Testis (tissue), 3 donors: ENCODE measurements around the gene DYRK3. TPM values are rescaled to one million over a fixed set of nuclear protein-coding genes. Genes with fewer than 3 reads are reported as not detected.

Experiments used
- DNase-seq: peaks from one replicate; pipeline ENCODE4 v3.0.0-alpha.2; 2019
- H3K27ac ChIP-seq, 2 donors: fragments of 200-600 bp; sonication (generic); one replicate each; pipeline ENCODE4 v1.5.1; 2019
- H3K27me3 ChIP-seq: fragments of 200-600 bp; sonication (generic); one replicate; pipeline ENCODE4 v1.5.1; 2019
- H3K36me3 ChIP-seq: fragments of 200-600 bp; sonication (generic); one replicate; pipeline ENCODE4 v1.5.1; 2017; ENCODE audit warnings: low read depth; ENCODE audit errors: missing control alignments
- H3K4me1 ChIP-seq: fragments of 200-600 bp; sonication (generic); one replicate; pipeline ENCODE4 v1.5.1; 2019
- H3K4me3 ChIP-seq, 2 donors: fragments of 200-600 bp; sonication (generic); one replicate each; pipeline ENCODE4 v1.5.1; 2017 to 2019
- H3K9me3 ChIP-seq: fragments of 200-600 bp; sonication (generic); one replicate; pipeline ENCODE4 v1.5.1; 2017
- CTCF ChIP-seq, 3 experiments: fragments of 450-650 bp in 2 of 3; fragments of 200-600 bp in 1 of 3; sonication (generic) in 1 of 3; IDR thresholded peaks; one replicate each; pipeline ENCODE4 v1.5.1; 2016 to 2019; ENCODE audit warnings: antibody characterized with exemption in 3 of 3, mild to moderate bottlenecking in 2 of 3, moderate library complexity in 1 of 3
- POLR2A ChIP-seq: fragments of 450-650 bp; IDR thresholded peaks from one replicate; pipeline ENCODE4 v1.6.1; 2017; ENCODE audit warnings: antibody characterized with exemption, mild to moderate bottlenecking, moderate library complexity
- WGBS, 2 donors: methylation state at CpG; one replicate each; pipeline ENCODE4 v1.1.5; 2018; 5-methylcytosine and 5-hydroxymethylcytosine counted together
- intact Hi-C: fragments of 100-400 bp; cut with DNase I; formaldehyde crosslinking; loops from one replicate; pipeline ENCODE4 v1.15.1; 2023; ENCODE audit warnings: low total_unique reads
- polyA plus RNA-seq: library from polyadenylated mRNA; stranded (reverse); fragments of 350-450 nt; fragmentation: Illumina TruSeq; extraction: RNeasy Lipid Tissue Mini Kit (QIAGEN cat#74804); gene quantifications from one replicate; pipeline ENCODE4 v1.2.3, GENCODE V29; 2014; ENCODE audit warnings: low read depth, low replicate concordance; ENCODE audit not compliant: insufficient read depth
- total RNA-seq, 2 donors: library from RNA; depleted of rRNA; stranded (reverse); fragments of >200 nt; gene quantifications; one replicate each; pipeline ENCODE4 v1.2.3, GENCODE V29; 2016

The DYRK3 gene
- total and polyA plus RNA-seq, 3 donors from 2014 or later = 36.4 to 143 (median 40.6) TPM

GRCh38 chr1:206664740-206665139, 29.4 kb downstream of the DYRK3 start:
- Histone ChIP-seq H3K27me3 (no peaks in the 10 kb centered on the region), H3K4me1 (no peaks in the 10 kb centered on the region), H3K27ac (no peak overlapping the region), H3K36me3 (no peaks in the 10 kb centered on the region), H3K4me3 (no peak overlapping the region), H3K9me3 (no peaks in the 10 kb centered on the region)
- intact Hi-C loops = no loop called here
- TF ChIP-seq CTCF (IDR thresholded peaks at IDR 0.05) = no peak
- TF ChIP-seq POLR2A = no peak
- DNase-seq = no peak
- 64 to 67% methylated on average over 6 of the region's 6 CpGs for WGBS, 2 donors

GRCh38 chr1:206666031-206666561, 30.8 kb downstream of the DYRK3 start:
- intact Hi-C loops = no loop called here
- H3K4me1 ChIP-seq = no peaks in the 10 kb centered on the region
- no peak for TF ChIP-seq POLR2A
- TF ChIP-seq CTCF (IDR thresholded peaks at IDR 0.05) = no peak
- 85 to 95% methylated on average over 3 of the region's 3 CpGs for WGBS, 2 donors
- H3K4me3 ChIP-seq = no peak overlapping the region
- no peak for DNase-seq
- H3K27ac ChIP-seq = no peak overlapping the region
- no peaks in the 10 kb centered on the region for H3K36me3 ChIP-seq
- no peaks in the 10 kb centered on the region for H3K9me3 ChIP-seq
- no peaks in the 10 kb centered on the region for H3K27me3 ChIP-seq

- H3K27me3 ChIP-seq = no peaks in the 10 kb centered on the region
- H3K4me3 ChIP-seq = no peak overlapping the region
- H3K27ac ChIP-seq = no peak overlapping the region
- DNase-seq = no peak
- 83 to 87% methylated on average over 5 of the region's 5 CpGs for WGBS, 2 donors
- H3K36me3 ChIP-seq = no peaks in the 10 kb centered on the region
- H3K4me1 ChIP-seq = peaks cover 2% of the 10 kb centered on the region
- TF ChIP-seq POLR2A (no peak), CTCF (IDR thresholded peaks at IDR 0.05) (no peak)
- H3K9me3 ChIP-seq = no peaks in the 10 kb centered on the region
- intact Hi-C loops = no loop called here
These were observed 31.8 kb downstream of the DYRK3 start for GRCh38 chr1:206666954-206667665.

- intact Hi-C loops = no loop called here
- WGBS, 2 donors = 69 to 75% methylated on average over 2 of the region's 2 CpGs
- H3K4me3 ChIP-seq = no peak overlapping the region
- no peak for TF ChIP-seq CTCF (IDR thresholded peaks at IDR 0.05)
- TF ChIP-seq POLR2A = no peak
- no peaks in the 10 kb centered on the region for H3K9me3 ChIP-seq
- DNase-seq = no peak
- no peaks in the 10 kb centered on the region for H3K36me3 ChIP-seq
- peaks cover 13% of the 10 kb centered on the region for H3K4me1 ChIP-seq
- H3K27ac ChIP-seq = no peak overlapping the region
- no peaks in the 10 kb centered on the region for H3K27me3 ChIP-seq
These were observed 33.0 kb downstream of the DYRK3 start for GRCh38 chr1:206668351-206668750.
